HG03045 (cell line): ENCODE data around the gene PDZD11.
"Not testable (repeated sequence)": the region's sequence is repeated elsewhere in the genome, so short reads cannot be mapped to it uniquely, and the experiment has no call there.

Experiments used
- ATAC-seq: cut with Tn5 transposase; IDR thresholded peaks from one replicate; pipeline ENCODE4 v1.9.1; 2021; ENCODE audit warnings: mild to moderate bottlenecking, moderate library complexity; ENCODE audit not compliant: unreplicated experiment

PDZD11 gene, protein sequence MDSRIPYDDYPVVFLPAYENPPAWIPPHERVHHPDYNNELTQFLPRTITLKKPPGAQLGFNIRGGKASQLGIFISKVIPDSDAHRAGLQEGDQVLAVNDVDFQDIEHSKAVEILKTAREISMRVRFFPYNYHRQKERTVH

DNA sequence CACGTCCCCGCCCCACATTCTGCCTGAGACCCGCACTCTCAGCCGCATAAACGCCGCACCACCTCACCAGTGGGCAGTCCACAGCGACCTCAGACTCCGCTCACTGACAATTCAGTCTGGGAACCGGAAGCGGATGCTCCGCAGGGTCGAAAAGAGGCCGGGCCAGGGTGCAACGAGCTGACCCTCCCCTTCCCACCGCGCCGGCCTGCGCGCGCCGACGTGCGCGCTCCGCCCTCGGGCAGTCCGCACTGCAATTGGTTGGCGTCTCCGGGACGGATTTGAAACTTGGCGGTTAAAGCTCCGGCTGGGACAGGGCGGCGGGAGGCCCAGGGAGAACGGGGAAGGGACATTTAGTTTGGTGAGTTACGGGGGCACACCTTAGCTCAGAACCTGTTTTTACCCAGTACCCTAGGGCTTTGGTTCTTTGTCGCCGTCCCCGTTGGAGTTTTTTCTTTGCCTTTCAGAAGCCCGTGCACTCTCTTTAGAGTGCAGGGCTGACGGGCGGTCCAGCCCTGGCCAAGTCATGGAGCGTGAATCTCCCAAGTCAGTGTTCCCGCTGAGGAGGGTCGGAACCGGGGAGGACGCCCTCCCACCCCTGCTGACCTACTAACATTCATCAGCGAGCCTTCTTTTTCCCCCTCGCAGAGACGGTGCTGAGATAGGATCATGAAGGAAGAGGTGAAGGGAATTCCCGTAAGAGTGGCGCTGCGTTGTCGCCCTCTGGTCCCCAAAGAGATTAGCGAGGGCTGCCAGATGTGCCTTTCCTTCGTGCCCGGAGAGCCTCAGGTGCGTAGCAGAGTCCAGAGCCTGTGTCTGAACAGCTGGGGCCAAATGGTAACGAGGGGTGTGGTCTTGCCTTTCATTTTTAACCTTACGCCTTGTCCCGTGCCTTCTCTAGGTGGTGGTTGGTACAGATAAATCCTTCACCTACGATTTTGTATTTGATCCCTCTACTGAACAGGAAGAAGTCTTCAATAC, at the start of gene PDZD11, which contains the start of gene KIF4A:
TSS of gene PDZD11 (minus strand) at position 135 of the 978 bp plus-strand sequence. CDS start 586 bp downstream, outside the sequence.
TSS of gene KIF4A (plus strand) at position 312 of the 978 bp plus-strand sequence. CDS start at position 667, 355 bp downstream.
- ATAC-seq, result peak; percentile 99

- ATAC-seq, result no peak
Measured at GRCh38 chrX:70338290-70338689, 48.6 kb upstream of the PDZD11 start.

GRCh38 chrX:70336767-70337166, 47.0 kb upstream of the PDZD11 start:
- peak; percentile 97 for ATAC-seq

- ATAC-seq, result no peak
Measured at GRCh38 chrX:70332600-70332999, 42.9 kb upstream of the PDZD11 start.

- ATAC-seq, result no peak
Measured at GRCh38 chrX:70331161-70331560, 41.4 kb upstream of the PDZD11 start.

DNA sequence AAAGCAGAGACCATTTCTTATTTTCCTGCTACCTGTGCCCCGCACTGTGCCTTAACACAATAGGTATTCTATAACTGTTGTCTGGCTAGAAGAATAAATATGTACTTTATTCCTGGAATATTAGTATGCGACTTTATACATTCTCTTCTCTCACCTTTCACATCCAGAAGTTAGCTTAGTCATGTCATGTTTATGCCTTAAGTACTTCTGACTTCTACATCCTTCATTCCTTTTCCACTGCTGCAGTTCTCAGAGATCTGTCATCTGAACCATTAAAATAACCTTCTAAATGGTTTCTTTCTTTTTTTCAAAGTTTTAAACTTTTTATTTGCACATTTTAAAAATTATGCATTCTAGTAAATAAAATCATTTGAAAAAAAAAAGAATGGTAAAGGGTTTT, 34.6 kb upstream of the PDZD11 start:
- no peak for ATAC-seq

- ATAC-seq, result not testable (repeated sequence)
Measured at GRCh38 chrX:70323628-70324027, 33.9 kb upstream of the PDZD11 start.

DNA sequence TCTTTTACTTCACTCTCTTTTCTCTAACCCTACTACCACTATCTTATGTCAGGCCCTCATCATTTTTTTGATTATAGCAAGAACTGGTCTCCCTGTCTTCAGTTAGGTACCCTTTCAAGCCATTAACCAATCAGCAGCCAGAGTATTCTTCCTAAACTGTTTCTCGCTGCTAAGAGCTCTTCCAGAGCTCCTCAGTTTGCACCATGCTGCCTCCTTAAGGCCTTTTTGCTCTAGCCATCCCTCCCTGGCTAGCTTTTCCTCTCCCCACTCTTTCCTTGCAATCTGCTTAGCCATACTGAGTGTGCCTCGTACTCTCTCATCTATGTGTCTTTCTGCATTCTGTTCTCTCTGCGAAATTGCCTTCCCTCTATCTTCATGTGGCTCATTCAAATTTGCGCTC, 33.1 kb upstream of the PDZD11 start:
- no peak for ATAC-seq

DNA sequence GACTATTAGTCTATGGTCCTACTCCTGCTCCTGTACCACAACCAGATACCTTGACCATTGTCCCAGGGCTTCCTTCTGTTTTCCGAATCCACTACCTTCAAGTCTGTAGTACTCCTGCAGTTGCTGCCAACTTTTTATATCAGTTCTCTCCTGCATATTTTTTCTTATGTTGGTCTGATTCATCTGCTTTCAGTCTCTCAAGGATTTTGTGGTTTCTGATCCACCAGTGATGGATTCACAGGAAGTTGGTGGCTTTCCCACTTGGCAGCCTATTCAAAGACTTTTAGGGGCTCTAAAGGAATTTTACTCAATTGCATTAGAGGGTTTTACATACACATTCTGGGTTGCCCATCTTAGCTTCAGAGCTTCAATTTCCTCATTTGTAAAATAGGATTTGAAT, 23.8 kb upstream of the PDZD11 start:
- ATAC-seq, result no peak

- ATAC-seq, result no peak
Measured at GRCh38 chrX:70301716-70302115, 12.0 kb upstream of the PDZD11 start.

DNA sequence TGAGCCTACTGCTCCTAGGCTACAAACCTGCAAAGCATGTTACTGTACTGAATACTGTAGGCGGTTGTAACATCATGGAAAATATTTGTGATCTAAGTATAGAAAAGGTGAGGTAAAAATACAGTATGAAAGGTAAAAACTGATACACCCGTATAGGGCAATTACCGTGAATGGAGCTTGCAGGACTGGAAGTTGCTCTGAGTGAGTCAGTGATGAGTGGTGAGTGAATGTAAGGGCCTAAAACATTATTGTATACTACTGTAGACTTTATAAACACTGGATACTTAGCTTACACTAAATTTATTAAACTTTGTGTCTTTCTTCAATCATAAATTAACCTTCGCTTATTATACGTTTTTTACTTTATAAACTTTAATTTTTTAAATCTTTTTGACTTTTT, 3.9 kb upstream of the PDZD11 start:
- ATAC-seq, result no peak

- ATAC-seq, result no peak
Measured at GRCh38 chrX:70292788-70293187, 3.1 kb upstream of the PDZD11 start.

DNA sequence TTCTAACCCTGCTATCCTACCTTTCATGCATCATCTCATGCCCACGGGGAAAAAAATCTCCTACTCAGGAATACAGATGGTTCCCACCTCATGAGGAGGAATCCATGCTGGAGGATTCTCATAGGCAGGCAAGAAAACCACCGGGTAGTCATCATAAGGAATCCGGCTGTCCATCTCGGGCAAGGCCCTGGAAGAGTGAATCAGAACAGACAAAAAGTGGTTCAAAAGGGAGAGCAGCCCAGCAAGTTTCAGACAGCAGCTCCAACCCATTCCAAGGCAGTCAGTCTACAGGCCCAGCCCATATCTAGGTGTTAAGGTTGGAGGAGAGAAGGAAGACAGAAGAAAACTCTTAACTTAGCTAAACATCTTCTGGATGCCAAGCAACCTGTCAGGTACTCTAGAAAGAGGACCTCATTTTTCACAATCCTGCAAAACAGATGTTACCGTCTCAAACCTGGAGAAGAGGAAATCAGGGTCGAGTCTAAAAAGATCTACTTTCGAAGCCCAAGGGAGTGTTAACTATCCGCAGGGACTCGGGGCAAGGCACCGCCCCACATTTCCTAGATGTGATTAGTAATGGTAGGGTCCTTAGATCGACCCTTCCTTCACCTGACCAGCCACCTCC, 447 bp downstream of the PDZD11 start:
- no peak for ATAC-seq

DNA sequence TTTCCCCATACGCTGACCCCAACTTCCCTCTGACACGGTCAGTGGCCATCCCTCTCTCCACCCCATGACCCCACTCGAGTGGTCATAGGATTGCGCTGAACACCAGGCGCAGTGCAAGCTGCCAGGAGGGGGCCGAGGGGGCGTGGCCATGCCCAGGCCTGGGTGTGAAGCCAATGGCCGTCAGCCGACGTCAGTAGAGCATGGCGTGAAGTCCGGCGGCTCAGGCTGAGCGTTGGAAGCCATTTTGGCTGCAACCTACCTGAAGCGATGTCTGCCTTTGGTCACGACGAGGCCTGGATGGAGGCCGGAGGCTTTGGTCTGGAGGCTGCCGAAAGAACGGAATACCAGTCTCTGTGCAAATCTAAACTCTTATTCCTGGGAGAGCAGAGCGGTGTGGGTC, 7.8 kb downstream of the PDZD11 start, which contains the start of gene RAB41:
TSS of gene RAB41 (plus strand) at position 222 of the 400 bp plus-strand sequence. CDS start at position 268, 46 bp downstream.
- no peak for ATAC-seq

- ATAC-seq, result no peak
Measured at GRCh38 chrX:70280573-70280972, 9.2 kb downstream of the PDZD11 start.

DNA sequence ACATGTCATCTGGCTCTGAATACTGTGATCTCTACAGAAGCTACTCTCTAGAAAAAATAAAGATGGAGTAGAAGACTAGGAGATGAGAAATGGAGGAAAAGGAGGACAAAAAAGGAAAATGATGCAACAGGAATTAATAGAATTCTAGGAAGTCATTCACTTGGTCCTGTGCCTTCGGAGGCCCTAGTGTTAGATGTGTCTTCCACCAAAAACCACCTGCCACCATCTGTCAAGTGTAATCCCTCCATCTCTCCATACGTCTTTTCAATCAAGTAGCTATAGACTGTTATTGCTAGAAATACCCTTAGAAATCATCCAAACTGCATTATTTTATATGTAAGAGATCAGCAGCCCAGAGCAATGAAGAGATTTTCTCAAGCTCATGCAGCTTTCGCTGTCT, 10.6 kb downstream of the PDZD11 start:
- ATAC-seq, result no peak

DNA sequence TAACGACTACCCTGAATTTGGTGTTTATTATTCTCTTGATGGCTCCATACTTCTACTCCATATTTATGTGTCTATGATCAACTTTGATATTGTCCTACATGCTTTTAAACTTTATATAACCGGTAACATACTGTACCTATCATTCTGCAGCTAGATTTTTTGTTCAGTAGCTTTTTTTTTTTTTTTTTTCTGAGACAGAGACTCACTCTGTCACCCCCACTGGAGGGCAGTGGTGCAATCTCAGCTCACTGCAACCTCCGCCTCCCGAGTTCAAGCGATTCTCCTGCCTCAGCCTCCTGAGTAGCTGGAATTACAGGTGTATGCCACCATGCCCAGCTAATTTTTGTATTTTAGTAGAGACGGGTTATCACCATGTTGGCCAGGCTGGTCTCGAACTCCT, 15.7 kb downstream of the PDZD11 start:
- ATAC-seq, result not testable (repeated sequence)

- no peak for ATAC-seq
Measured at GRCh38 chrX:70268034-70268433, 21.7 kb downstream of the PDZD11 start, which contains the start of gene ARR3. Gene ARR3, plus strand, starts transcription at chrX:70268334. Its CDS starts 1,052 bp downstream, at chrX:70269386.

- ATAC-seq, result no peak
Measured at GRCh38 chrX:70264784-70265183, 24.9 kb downstream of the PDZD11 start.

DNA sequence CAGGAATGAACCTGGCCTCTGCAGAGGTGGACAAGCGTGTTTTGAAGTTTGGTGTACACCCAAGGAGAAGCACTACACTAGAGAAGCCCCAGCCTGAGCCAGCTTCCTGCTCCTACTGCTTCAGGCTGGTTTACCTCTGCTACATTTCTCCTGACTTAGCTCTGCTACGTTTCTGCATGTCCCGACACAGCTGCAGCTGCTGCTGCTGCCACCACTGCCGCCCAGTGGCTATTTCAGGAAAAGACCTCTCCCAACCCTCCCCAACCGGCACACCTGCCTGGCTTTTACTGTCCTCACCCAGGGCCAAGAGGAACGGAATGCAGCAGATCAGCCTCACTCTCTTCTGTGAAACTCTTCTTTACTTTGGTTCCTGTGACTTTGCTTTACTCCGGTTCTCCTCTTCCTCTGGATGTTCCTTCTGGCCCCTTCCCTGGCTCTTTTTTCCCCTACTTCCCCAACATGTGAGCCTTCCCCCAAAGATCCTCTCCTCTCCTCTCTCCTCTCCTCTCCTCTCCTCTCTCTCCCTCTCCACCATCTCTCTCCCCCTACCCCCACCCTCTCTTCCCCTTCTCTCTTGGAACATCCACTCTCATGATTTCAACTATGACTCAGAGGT, 26.7 kb downstream of the PDZD11 start:
- no peak for ATAC-seq

- ATAC-seq, result no peak
Measured at GRCh38 chrX:70260104-70260503, 29.6 kb downstream of the PDZD11 start, which contains the start of gene P2RY4. Gene P2RY4, minus strand, starts transcription at chrX:70260204. Its CDS starts 580 bp downstream, at chrX:70259624.
